ENCODE data around the gene ADAMTSL3. TPM values are rescaled to one million over a fixed set of nuclear protein-coding genes. Genes with fewer than 3 reads are reported as not detected.

The ADAMTSL3 gene
- polyA plus RNA-seq, 1 of the 3 experiments (the other 2 are of a cell fraction) = 0.02 TPM

DNA sequence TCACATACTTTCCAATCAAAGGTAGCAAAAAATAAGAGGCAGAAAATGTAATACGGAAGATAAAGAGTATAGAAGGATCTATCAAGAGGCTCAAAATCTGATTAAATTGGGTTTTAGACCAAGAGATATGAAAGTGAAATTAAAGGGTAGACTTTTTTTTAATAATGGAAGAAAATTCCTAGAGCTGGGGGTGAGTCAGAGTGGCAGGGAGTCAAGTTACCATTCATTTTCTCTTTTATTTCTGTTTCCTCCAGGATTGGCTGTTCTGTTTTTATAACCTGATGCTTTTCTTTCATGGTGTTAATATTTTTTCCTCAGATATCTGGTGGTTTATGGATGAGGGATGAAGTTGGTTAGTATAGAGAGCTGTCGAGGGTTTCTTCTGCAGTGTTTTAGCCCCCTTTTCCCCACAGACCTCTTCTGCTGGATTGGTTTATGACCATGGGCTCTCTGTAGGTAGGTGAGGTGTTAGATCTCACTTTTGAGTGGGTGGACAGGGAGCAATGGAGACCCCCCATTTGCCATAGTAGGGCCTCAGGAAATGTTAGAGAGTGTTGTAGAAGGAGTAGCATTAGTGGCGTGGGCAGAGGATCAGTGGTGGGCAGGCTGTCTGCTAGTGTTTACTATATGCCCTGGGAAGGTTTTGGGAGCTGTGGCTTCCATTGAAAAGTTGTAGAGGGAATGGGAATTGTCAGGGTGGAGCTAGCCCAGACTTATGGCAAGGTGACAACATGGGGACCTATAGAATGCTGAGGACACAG, 380.1 kb downstream of the ADAMTSL3 start:
- CTCF ChIA-PET = interaction anchor here (0.9 to 2.2 kb wide), 4 partner anchors 16 to 55 kb away, joined by 3 to 8 read pairs (median 4); no protein-coding TSS in a partner anchor
- TF ChIP-seq TAF1 (IDR thresholded peaks at IDR 0.05; ENCODE audit: borderline replicate concordance, low read depth, low read length) = no peak
- TF ChIP-seq MEF2A (IDR thresholded peaks at IDR 0.05; ENCODE audit: borderline replicate concordance, low read depth) = no peak
- TF ChIP-seq JUND (IDR thresholded peaks at IDR 0.05) = no peak
- no peak for TF ChIP-seq EP300 (IDR thresholded peaks at IDR 0.05; ENCODE audit: borderline replicate concordance in 1 of 2, low read depth in 1 of 2, low read length in 1 of 2)
- TF ChIP-seq, protein P1, sequence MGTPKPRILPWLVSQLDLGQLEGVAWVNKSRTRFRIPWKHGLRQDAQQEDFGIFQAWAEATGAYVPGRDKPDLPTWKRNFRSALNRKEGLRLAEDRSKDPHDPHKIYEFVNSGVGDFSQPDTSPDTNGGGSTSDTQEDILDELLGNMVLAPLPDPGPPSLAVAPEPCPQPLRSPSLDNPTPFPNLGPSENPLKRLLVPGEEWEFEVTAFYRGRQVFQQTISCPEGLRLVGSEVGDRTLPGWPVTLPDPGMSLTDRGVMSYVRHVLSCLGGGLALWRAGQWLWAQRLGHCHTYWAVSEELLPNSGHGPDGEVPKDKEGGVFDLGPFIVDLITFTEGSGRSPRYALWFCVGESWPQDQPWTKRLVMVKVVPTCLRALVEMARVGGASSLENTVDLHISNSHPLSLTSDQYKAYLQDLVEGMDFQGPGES (IDR thresholded peaks at IDR 0.05; ENCODE audit: low read depth, low read length) = no peak
- TF ChIP-seq CHD2 (IDR thresholded peaks at IDR 0.05; ENCODE audit: low read length, partially characterized antibody) = no peak
- TF ChIP-seq ELF1 (IDR thresholded peaks at IDR 0.05) = no peak
- TF ChIP-seq FOXJ3 (CRISPR knock-in tag; IDR thresholded peaks at IDR 0.05) = no peak
- TF ChIP-seq POLR2AphosphoS5 (IDR thresholded peaks at IDR 0.05; ENCODE audit: low read depth, low read length) = no peak
- no peak for TF ChIP-seq SMC3 (IDR thresholded peaks at IDR 0.05; ENCODE audit: low read depth, low read length)
- TF ChIP-seq TCF12 (IDR thresholded peaks at IDR 0.05) = no peak
- TF ChIP-seq RFX5 (IDR thresholded peaks at IDR 0.05; ENCODE audit: low read length) = no peak
- TF ChIP-seq, protein P2, sequence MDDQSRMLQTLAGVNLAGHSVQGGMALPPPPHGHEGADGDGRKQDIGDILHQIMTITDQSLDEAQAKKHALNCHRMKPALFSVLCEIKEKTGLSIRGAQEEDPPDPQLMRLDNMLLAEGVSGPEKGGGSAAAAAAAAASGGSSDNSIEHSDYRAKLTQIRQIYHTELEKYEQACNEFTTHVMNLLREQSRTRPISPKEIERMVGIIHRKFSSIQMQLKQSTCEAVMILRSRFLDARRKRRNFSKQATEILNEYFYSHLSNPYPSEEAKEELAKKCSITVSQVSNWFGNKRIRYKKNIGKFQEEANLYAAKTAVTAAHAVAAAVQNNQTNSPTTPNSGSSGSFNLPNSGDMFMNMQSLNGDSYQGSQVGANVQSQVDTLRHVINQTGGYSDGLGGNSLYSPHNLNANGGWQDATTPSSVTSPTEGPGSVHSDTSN (IDR thresholded peaks at IDR 0.05) = no peak
- no peak for TF ChIP-seq MAX (IDR thresholded peaks at IDR 0.05; ENCODE audit: low read depth)
- no peak for TF ChIP-seq TEAD4 (IDR thresholded peaks at IDR 0.05; ENCODE audit: borderline replicate concordance, insufficient read depth)
- TF ChIP-seq MXI1 (IDR thresholded peaks at IDR 0.05; ENCODE audit: low read depth, low read length) = no peak
- TF ChIP-seq FOSL2 (IDR thresholded peaks at IDR 0.05; ENCODE audit: borderline replicate concordance, low read depth) = no peak; the same call in 1 of the 2 replicates
- TF ChIP-seq ZBTB33 (IDR thresholded peaks at IDR 0.05; ENCODE audit: borderline replicate concordance, low read depth) = no peak
- Histone ChIP-seq H3K4me1 (ENCODE audit: control insufficient read depth in 1 of 2, insufficient read depth in 2 of 2, low read depth in 1 of 2, low read length in 1 of 2) (no peaks in the 10 kb centered on the region), H3K27me3 (ENCODE audit: insufficient read depth) (0 out of 2 replicates have a peak, but pooled peaks cover 5% of the 10 kb centered on the region), H3K36me3 (replicated peaks in 1 of 2; ENCODE audit: control insufficient read depth in 1 of 2, insufficient read depth in 2 of 2, low read length in 1 of 2) (no peaks in the 10 kb centered on the region), H3K9me2 (no peaks in the 10 kb centered on the region), H3K27ac (ENCODE audit: low read depth in 2 of 2, low read length in 1 of 2) (no peak overlapping the region), H3K4me3 (ENCODE audit: low read depth in 2 of 2, low read length in 1 of 2) (no peak overlapping the region), H3K9ac (no peak overlapping the region), H3F3A (replicated peaks; ENCODE audit: insufficient read depth) (no peaks in the 10 kb centered on the region), H4K20me1 (ENCODE audit: insufficient read depth) (no peaks in the 10 kb centered on the region), H2AFZ (ENCODE audit: low read depth) (no peak overlapping the region), H3K4me2 (no peak overlapping the region), H3K9me3 (no peaks in the 10 kb centered on the region), H3K79me2 (ENCODE audit: insufficient read depth) (no peaks in the 10 kb centered on the region)
- POLR2A ChIA-PET = no interaction called here
- 6% methylated on average over 3 of the region's 3 CpGs for WGBS (ENCODE audit: low lambda C conversion rate)
- DNase-seq = no peak

All from SK-N-SH (cell line).